Measurements from ENCODE around the gene SCFD2. TPM values are rescaled to one million over a fixed set of nuclear protein-coding genes. Genes with fewer than 3 reads are reported as not detected.

The SCFD2 gene
- total RNA-seq, 1 donor from 2014 or later = 14.3 TPM

- H3K9me3 ChIP-seq = no peaks in the 10 kb centered on the region
- no peak overlapping the region for H3K27ac ChIP-seq
- no peaks in the 10 kb centered on the region for H3K36me3 ChIP-seq
- peak; percentile 56 for TF ChIP-seq CTCF (IDR thresholded peaks at IDR 0.05)
- ATAC-seq (no peak), DNase-seq (no peak)
- H3K4me3 ChIP-seq = no peak overlapping the region
- peaks cover 10% of the 10 kb centered on the region for H3K4me1 ChIP-seq
- intact Hi-C loops (cut with DNase I) = no loop called here
- no peaks in the 10 kb centered on the region for H3K27me3 ChIP-seq
Measured at GRCh38 chr4:53015681-53016080, 350.2 kb downstream of the SCFD2 start.

GRCh38 chr4:53014881-53015280 lies 351.0 kb downstream of the SCFD2 start:
- H3K27me3 ChIP-seq = no peaks in the 10 kb centered on the region
- TF ChIP-seq CTCF (IDR thresholded peaks at IDR 0.05) = no peak
- H3K9me3 ChIP-seq = no peaks in the 10 kb centered on the region
- H3K27ac ChIP-seq = no peak overlapping the region
- no peak for DNase-seq
- intact Hi-C loops (cut with DNase I) = no loop called here
- H3K4me3 ChIP-seq = no peak overlapping the region
- H3K4me1 ChIP-seq = peaks cover 10% of the 10 kb centered on the region
- no peaks in the 10 kb centered on the region for H3K36me3 ChIP-seq
- ATAC-seq = no peak

GRCh38 chr4:53013873-53014775 lies 351.7 kb downstream of the SCFD2 start:
- no peak for DNase-seq
- Histone ChIP-seq H3K9me3 (no peaks in the 10 kb centered on the region), H3K27ac (no peak overlapping the region), H3K4me1 (peaks cover 10% of the 10 kb centered on the region), H3K27me3 (no peaks in the 10 kb centered on the region), H3K36me3 (no peaks in the 10 kb centered on the region), H3K4me3 (no peak overlapping the region)
- no peak for TF ChIP-seq CTCF (IDR thresholded peaks at IDR 0.05)
- no peak for ATAC-seq
- intact Hi-C loops (cut with DNase I) = no loop called here

GRCh38 chr4:53012738-53013137 lies 353.1 kb downstream of the SCFD2 start:
- Histone ChIP-seq H3K4me3 (no peak overlapping the region), H3K9me3 (no peaks in the 10 kb centered on the region), H3K27me3 (no peaks in the 10 kb centered on the region), H3K4me1 (peaks cover 10% of the 10 kb centered on the region), H3K27ac (peak overlapping the region; percentile 4), H3K36me3 (no peaks in the 10 kb centered on the region)
- intact Hi-C loops (cut with DNase I) = no loop called here
- no peak for DNase-seq
- ATAC-seq = no peak
- TF ChIP-seq CTCF (IDR thresholded peaks at IDR 0.05) = no peak

- H3K4me3 ChIP-seq = no peak overlapping the region
- no peaks in the 10 kb centered on the region for H3K27me3 ChIP-seq
- TF ChIP-seq CTCF (IDR thresholded peaks at IDR 0.05) = no peak
- intact Hi-C loops (cut with DNase I) = no loop called here
- no peak for DNase-seq
- no peak for ATAC-seq
- H3K4me1 ChIP-seq = peaks cover 10% of the 10 kb centered on the region
- no peaks in the 10 kb centered on the region for H3K36me3 ChIP-seq
- H3K27ac ChIP-seq = no peak overlapping the region
- no peaks in the 10 kb centered on the region for H3K9me3 ChIP-seq
Measured at GRCh38 chr4:53011259-53011905, 354.5 kb downstream of the SCFD2 start.
